GM04504 (cell line): ENCODE data around the gene PIN1.

ENCODE experiments used
- DNase-seq: peaks from one replicate; pipeline ENCODE4 v3.0.0-alpha.2; 2012; ENCODE audit warnings: low read depth

Gene PIN1

DNA sequence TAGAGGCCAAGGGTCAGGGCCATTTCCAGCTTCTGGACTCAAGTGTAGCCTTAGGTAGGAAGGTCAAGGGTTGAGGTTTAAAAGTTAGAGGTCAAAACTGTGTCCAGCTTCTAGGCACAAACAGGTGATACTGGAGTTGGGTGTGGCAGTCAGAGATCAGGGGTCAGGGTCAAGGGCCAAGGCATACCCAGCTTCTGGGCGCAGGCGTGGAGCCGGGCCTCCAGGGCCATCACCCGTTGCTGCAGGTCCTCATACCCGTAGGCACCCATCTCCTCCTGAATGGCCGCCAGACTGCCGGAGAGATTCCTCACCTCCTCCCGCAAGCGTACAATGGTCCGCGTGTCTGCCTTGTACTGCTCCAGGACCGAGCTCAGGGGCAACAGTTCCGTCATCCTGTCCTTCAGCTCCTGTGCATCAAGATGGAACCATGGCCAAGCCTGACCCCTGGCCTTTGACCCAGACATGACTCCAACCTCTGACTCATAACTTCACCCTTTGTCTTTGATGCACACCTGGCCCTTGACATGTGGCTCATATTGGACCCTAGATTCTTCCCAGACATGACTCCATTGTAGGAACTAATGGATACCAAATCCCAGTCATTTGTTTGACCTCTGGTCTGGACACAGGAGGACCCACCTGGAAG, 22.1 kb downstream of the PIN1 start:
- no peak for DNase-seq

DNA sequence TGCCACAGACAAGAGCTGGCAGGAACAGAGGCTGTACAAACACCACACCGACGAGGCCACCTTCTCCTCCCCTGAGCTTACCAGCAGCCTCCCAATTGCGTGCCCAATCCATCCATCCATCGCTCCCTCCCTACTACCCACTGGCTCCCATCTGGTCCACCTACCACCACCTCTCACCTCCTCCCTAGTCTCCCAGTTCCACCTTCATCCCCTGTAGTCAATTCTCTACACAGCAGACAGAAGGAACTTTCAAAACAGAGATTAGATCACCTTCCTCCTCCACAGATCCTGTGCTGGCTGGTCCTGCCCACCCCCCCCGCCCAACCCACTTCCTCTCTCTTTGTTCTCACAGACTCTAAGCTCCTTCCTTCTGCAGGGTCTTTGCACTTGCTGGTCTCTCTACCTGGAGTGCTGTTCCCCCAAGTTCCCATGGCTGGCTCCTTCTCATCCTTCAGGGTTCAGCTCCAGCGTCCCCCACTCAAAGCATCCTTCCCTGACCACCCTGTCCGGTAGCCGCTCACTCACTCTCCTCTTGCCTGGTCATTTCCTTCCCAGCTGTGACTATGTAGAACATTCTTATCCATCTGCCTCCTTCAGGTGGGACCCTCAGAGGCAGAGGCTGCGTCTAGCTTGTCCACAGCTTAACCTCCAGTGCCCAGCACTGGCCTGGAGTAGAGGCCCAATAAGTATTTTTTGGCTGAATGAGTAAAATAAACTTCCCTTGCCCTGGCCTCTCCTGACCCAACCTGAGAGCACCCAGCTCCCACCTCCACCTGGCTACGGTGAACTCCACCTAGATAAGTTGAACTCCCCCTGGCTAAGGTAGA, 23.0 kb downstream of the PIN1 start:
- no peak for DNase-seq

DNA sequence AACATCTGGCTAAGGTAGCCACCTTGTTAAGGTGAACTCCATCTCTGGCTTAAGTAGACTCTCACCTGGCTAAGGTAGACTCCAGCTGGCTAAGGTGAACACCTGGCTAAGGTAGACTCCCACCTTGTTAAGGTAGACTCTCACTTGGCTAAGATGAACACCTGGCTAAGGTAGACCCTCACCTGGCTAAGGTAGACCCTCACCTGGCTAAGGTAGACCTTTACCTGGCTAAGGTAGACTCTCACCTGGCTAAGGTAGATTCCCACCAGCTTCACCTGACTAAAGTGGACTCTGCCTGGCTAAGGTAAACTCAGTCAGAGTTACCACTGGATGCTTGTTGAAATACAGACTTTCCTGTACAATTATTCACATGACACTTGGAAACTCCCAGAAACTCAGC, 23.6 kb downstream of the PIN1 start:
- no peak for DNase-seq

DNA sequence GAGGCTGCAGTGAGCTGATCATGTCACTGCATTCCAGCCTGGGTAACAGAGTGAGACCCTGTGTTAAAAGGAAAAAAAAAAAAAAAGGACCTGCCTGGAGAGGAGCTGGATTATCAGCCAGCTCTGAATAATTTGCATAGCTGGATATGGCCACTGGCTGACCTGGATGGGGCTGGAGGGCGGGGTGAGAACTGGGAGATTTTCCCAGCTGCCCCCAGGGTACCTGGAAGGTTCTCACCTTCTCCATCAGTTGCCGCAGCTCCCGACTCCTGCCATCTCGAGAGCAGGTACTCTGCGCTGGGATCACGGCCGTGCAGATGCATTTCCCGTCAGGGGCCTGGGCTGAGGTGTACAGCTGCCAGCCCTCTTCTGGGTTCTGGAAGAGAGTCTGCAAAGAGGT, 25.3 kb downstream of the PIN1 start:
- DNase-seq = no peak

DNA sequence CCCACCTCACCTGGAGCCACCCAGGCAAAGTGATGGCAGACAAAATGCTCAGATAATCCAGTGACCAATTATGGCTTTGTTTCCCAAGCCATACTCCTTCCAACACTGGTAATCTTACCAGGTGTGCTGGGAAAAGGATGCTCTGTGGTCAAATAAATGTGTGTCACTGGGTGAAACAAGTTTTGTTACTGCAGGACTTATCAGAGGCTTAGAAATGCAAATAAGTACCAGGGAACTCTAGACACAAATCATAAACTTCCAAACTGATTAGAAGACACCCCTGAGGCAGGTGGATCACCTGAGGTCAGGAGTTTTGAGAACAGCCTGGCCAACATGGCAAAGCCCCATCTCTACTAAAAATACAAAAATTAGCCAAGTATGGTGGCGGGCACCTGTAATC, 26.4 kb downstream of the PIN1 start:
- DNase-seq = no peak

DNA sequence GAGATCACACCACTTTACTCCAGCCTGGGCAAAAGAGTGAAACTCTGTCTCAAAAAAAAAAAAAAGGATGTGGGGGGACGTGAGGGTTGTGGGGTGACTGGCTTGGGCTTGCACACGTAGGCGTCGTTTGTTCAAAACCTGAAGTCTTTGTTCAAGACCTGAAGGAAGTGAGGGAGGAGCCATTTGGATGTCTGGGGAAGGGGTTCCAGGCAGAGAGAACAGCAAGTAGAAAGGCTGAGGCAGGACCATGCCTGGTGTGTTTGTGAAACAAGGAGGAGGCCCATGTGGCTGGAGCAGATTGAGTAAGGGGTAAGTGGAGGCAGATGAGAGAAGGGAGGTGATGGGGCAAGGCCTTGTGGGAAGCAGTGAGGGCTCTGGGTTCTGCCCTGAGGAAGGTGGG, 27.8 kb downstream of the PIN1 start:
- DNase-seq = no peak

DNA sequence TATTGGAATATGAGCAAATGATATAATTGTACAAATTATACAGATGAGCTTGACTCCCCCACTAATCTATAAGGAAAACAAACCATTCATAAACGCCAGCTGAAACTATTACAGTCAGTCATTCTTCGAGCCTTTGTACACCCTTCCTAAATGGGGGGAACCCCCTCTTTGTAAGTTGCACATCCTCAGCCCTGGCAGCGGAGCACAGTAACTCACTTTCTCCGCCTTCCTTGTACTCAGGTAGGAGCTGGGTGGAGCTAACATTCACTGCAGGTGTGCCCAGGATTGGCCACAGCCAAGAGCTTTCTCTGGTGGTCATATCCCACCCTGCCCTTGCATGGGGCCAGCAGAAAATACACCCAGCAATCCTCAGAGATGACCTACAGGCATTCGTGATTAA, 28.6 kb downstream of the PIN1 start:
- no peak for DNase-seq

DNA sequence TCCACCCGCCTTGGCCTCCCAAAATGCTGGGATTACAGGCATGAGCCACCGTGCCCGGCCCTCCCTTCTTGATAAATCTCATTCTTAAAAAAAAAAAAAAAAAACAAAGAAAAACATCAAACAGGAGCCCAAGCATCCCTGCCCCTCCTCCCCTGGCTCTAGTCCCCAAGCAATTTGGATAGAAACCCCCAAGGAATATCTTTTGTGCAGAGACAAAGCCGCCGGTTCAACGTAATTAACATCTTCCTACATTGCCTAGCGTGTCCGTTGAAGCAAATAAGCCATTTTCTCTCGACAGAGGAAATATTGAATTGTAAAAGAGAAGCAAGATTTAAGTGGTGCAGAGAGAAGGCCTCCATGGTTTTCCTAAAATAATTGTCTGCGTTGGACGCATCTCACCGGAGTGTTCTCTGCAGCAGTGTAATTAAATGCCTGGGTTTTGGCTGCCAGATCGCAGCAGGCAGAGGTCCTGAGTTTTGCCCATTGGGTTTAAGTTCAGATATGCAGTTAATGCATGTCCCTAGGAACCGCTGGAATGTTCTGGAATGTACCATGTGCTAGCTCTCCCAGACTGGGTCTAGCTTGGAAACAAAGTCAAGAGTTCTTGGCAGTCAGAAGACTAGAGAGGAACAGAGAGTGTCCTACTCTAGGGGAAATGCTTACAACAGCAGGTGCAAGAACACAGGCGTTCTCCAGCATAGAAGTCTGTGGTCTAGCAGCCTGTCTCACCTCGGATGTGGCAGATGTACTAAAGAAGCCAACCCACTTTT, 30.8 kb downstream of the PIN1 start:
- no peak for DNase-seq

DNA sequence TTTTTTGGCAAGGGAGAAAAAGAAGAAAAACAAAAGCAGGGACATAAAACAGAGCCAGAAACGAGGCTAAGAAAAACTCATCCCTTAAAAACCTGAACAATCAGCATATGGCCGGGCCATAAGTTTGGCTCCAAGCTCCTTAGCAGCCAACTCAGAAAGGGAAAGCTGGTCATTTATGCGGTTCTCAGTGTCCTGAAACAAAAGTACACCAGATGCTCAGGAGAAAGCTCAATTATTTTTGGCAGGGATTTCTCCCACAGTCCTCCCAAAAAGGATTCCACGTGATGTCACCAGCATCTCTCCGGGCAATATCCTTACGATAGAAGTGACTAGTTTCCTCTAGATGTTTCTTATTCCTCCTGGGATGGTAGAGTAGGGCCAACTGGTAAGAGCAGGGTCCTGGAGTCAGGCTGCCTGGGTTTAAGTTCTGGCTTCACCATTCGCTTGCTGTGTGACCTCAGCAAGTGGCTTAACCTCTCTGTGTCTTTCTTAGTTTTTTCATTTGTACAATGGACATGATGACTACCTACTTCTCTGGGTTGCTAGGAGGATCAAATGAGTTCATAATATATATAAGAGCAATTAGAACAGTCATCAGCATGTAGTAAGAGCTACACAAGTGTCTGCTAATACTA, 34.0 kb downstream of the PIN1 start:
- DNase-seq = no peak

DNA sequence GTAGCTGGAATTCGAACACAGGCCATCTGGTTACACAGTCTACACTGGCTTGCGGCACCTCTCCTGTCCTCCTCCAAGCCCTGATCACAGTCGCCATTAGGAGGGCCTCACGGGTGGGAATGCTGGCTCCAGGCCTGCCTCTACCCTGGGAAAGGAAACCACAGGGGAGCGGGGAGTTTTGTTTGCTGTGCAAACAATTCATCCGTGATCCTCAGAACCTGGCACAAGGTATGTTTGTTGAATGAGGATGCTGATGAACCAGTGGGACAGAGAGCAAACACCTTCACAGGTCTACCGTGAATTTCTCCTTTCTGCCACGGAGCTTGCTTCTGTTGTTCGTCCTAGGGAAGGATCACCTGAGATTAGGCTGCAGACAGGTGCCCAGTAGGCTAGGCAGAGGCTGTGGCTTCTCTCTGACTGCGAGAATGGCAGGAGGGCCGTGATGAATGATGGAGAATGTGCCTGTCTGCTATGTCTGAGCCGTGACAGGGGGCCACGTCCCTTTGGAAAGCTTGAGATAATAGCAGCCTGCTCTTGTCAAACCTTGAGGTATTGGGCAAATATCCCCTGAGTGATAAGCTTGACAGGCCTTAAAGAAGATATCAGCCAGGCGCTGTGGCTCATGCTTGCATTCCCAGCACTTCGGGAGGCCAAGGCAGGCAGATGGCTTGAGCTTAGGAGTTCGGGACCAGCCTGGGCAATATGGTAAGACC, 36.7 kb downstream of the PIN1 start:
- DNase-seq = no peak

DNA sequence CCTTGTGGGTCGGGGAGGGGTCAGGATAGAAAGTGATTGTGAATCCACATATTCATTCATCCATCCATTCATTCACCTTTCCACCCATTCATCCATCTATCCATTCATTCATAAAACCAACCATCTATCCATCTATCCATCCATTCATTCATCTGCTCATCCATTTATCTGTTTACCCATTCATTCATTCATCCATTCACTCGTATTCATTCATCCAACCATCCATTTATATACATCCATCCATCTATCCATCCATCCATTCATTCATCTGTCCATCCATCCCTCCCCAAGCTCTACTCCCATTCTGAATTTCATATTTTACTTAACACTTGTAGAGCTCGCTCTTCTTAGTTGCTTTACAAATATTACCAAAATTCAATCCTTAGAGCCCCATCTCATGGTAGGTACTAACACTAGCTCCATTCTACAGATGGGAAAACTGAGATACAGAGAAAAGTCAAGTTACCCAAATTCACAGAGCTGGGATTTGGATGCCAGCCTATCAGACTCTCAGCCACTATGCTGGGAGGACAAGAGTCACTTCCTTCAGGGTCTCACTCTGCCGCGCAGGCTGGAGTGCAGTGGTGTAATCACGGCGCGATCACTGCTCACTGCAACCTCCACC, 37.6 kb downstream of the PIN1 start:
- DNase-seq = no peak

DNA sequence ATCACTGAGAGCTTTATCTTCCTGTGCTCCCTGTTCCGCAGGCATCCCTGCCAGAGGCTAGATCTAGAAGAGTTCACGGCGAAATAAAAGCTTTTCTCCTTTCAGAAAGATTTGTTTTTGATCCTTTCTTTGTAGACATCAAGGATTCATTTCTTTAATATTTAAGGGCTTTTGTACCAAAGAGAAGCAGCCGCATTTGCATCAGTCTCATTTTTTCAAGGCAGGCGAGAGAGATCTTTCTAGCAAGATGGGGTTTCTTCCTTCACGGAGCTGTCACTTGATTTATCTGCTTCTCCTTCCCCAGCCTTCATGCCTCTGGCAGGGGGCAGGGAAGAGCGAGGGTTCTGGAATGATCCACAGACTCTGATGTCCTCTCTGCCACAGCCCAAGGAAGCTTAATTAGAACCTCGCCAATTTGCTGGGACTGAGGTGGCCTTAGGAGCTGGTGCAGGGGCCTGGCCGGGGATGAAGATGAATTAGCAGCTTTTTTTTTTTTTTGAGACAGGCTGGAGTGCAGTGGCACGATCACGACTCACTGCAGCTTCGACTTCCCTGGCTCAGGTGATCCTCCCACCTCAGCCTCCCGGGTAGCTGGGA, 40.0 kb downstream of the PIN1 start:
- DNase-seq = no peak

DNA sequence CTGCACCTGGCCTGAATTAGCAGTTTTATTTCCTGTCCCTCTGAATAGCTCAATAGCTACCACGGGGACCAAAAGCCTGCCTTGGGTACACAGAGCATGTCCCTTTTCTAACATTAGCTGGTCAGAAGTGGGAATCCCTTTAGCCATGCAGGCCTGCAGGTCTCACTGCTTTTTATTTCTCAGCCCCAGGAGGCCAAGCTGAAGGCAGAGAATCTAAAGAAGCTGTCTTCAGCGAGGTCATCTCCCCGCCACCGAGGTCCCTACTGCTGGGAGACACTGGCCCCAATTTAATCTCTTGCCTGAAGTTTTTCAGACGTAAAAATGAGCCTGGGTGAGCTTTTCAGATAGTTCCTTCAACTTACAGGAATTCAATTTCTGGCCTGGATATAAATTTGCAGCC, 40.7 kb downstream of the PIN1 start:
- no peak for DNase-seq

DNA sequence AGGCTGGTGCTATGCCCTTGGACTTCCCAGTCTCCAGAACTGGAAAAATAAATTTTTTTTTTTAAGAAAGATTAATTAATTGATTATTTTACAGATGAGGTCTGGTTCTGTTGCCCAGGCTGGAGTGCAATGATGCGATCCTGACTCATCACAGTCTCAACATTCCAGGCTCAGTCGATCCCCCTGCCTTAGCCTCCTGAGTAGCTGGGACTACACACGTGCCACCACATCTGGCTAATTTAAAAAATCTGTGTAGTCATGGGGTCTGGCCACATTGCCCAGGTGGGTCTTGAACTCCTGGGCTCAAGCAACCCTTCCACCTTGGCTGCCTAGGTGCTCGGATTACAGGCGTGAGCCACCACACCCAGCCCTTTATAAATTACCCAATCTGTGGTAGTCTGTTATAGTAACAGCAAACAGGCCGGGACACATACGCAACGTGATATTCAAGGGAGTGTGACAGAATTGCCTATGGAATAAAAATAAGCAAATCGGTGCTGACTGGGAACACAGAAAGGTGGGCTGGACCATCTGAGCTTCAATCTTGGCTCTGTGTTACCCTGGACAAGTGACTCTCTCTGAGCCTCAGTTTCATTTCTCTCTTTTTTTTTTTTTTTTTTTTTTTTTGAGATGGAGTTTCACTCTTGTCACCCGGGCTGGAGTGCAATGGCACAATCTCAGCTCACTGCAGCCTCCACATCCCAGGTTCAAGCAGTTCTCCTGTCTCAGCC, 42.8 kb downstream of the PIN1 start:
- no peak for DNase-seq

DNA sequence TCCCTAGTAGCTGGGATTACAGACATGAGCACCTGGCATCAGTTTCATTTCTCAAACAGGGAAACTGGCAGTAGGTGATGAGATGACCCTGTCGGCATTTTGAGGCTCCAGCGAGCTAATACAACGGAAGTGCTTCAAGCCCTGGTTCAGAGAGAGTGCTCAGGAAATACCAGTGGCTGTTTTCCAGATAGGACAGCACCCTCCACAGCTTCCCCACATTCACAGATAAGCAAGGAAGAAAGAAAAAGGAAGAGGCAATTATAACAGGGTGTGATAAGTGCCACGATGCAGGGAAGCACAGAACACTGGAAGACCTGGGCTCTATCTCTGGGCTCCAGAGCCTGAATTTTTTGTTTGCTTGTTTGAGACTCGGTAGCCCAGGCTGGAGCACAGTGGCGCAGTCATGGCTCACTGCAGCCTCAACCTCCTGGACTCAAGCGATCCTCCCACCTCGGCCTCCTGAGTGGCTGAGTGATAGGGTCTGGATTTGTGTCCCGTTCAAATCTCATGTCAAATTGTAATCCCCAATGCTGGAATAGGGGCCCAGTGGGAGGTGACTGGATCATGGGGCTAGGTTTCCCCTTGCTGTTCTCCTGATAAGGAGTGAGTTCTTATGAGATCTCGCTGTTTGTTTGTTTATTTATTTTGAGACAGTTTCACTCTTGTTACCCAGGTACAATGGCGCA, 43.5 kb downstream of the PIN1 start:
- DNase-seq = no peak

DNA sequence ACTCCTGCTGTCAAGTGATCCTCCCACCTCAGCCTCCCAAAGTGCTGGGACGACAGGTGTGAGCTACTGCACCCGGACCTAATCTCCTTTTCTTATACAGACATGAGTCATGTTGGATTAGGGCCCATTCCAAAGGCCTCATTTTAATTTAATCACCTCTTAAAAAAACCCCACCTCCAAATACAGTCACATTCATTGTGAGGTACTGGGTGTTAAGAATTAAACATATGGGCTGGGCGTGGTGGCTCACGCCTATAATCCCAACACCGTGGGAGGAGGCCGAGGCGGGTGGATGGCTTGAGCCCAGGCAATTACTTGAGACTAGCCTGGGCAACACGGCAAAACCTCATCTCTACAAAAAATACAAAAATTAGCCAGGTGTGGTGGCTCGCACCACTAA, 46.6 kb downstream of the PIN1 start:
- no peak for DNase-seq

DNA sequence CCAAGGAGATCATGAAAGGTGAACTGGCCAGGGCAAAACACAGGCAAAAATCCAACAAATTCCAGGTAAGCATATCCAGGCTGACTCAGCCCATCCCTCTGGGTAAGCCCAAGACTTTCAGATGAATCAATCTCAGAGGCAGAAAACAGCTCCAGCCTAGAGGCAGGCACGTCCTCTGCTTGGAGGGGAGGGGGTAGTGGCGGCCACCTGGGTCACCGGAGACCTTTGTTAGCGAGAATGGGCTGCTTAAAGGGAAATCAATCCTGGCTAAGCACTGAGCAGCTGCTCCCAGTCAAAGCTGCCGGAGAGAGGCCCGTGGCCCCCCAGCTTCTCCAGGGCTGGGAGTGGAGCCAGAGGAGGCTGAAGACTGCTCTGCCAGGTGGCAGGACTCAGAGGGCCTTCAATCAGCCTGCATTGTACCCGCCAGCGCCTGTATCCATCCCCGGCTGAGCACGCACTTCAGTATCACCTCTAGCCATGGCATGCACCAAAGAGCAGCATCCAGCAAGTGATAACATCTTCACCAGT, 48.2 kb downstream of the PIN1 start:
- DNase-seq = no peak

DNA sequence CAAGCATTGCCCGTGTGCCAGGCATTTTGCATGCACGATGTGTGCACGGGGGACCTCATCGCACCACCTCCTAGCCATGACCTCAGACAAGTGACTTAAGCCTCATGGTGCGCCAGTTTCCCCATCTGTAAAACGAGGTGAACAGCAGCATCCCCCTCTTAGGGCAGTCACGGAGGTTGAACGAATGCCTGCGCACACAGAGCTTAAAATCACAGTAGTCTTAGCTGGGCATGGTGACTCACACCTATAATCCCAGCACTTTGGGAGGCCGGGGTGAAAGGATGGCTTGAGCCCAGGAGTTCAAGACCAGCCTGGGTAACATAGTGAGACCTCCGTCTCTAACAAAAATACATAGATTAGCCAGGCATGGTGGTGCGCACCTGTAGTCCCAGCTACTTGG, 48.6 kb downstream of the PIN1 start:
- DNase-seq = no peak

DNA sequence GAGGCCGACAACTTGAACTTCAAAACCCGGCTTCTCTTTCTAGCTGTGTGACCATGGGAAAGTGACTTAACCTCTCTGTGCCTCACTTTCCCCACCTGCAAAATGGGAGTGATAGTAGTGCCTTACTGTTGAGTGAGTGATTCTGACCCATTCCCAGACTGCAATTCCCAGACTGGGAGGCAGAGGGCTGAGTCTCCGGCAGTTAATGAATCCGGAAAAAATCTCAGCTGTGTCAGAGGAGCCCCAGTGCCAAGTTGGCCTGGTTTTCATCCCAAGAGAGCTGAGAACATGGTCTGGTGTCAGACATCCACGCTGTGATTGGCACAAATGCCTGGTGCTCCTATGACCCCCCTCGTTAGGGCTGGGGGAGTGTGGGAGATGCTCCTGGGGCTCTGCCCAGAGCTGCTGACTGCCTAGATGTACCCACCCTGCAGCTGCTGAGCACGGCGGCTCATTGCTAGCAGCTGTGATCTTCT, 50.0 kb downstream of the PIN1 start:
- DNase-seq = peak; percentile 18
